GM18520 (cell line): ENCODE measurements around the gene PPP2CA.
"Not testable (repeated sequence)": the region's sequence is repeated elsewhere in the genome, so short reads cannot be mapped to it uniquely, and the experiment has no call there.

Experiments used
- ATAC-seq: cut with Tn5 transposase; IDR thresholded peaks from one replicate; pipeline ENCODE4 v1.9.1; 2021; ENCODE audit not compliant: unreplicated experiment

Gene PPP2CA

DNA sequence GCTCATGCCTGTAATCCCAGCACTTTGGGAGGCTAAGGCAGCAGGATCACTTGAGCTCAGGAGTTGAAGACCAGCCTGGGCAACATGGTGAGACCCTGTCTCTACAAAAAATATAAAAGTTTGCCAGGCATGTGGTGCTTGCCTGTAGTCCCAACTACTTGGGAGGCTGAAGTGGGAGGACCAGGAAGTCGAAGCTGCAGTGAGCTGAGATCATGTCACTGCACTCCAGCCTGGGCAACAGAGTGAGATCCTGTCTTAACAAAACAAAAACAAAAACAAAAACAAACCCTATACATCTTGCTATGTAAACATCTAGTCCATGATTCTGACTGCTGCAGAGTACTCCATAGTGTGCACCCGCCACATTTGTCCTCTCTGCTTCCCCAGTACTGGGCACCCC is 19.8 kb upstream of the PPP2CA start:
- ATAC-seq: no peak

DNA sequence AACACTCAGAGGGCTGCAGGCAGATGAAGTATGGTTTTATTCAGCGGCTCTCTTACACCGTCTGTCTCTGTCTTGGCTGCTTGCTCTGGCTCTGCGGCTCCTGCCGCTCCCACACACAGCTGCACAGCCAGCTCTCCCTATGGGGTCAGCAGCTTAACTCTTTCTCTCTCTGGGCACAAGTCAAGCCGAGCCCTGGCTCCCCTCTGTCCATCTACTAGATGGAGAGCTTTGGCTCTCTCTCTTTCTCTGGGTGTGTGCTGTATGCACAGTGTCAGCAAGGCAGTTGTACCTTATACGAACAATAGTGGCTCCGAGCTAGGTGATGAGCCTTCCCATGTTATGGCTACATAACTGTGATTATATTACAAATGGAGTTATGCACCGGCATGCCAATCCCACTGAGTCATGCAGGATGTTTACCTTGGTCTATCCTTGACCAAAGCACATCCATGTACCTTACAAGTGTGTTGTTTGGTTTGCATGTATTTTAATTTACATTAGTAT is 19.3 kb upstream of the PPP2CA start:
- no peak for ATAC-seq

DNA sequence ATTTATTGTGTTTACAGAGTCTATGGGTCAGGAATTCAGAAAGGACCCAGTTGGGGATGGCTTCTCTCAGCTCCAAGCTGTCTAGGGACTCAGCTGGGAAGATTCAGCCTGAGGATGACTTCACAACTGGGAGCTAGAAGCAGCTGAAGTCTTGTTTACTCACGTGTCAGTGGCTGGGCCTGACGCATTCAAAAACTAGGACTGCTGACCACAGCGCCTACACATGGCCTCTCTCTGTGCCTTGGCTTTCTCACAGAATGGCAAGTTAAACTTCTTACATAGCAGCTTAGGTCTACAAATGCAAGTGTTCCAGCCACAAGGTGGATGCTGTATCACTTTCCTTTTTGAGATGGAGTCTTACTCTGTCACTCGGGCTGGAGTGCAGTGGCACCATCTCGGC is 16.3 kb upstream of the PPP2CA start:
- no peak for ATAC-seq

DNA sequence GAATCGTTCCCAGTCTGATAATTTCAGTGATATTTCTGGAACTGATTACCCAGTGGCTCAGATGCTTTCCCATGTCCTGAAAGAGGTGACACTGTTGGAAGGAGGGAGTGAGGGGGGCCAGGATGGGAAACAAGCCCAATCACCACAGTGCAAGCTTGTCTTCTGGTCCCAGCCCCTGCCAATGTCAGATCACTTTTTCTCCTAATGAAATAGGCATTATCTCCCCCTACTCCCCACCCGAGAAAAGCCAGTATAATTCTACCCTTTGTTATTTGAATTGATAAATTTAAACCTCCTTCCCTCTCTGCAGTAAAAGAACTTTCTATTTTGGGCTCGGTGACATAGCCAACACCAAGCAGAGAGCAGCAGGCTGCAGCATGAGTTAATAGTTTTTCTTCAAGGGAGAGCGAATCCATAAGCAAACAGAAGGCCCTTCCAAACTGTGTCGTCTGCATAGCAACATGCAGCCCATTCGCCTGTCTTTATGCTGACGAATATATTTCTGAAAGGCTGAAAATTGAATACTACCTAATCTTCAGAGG is 14.6 kb upstream of the PPP2CA start:
- ATAC-seq: no peak

DNA sequence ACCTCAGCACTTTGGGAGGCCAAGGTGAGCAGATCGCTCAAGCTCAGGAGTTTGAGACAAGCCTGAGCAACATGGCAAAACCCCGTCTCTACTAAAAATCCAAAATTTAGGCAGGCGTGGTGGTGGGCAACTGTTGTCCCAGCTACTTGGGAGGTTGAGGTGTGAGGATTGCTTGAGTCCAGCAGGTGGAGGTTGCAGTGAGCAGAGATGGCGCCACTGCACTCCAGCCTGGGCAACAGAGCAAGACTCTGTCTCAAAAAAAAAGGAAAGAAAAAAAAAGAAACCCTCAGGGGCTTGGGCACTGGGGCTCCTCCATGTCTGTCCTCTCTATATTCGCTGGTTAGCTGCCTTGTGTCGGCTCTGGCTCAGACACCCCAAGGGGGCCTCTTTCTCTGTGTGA is 10.9 kb upstream of the PPP2CA start:
- no peak for ATAC-seq

DNA sequence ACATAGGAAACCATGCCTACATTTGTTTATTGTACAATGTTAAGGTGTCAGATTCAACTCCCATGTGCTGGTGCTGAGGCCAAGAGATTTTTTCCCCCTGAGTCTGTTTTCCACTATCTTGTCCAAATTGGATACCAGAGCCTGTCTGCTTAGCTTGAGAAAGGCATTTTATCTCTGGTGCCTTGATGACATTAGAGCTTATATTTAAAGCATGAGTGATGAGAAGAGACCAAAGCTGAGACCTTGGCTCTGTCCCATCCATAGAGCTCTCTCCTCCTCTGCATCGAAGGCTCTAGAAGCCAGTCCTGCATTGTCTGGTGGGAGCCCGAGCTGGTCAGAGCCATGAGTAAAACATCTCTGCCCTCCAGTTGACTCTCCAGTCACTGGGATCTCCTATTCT is 10.4 kb upstream of the PPP2CA start:
- no peak for ATAC-seq

DNA sequence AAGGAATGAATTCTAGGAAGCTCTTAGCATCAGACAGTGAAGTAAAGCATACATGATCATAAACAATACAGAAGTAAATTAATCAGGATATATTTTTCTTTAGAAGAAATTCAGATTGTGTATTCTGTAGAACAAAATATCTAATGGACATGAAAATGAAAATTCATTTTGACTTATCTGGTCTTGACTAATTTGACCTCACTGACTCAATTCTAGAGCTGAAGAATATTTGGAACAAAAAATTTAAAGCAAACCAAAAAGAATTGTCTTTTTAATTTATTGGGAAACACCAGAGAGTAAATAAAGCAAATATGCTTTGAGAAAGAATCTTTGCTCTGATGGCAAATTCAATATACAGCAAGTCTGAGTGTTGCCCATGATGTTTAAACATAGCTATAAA is 2.8 kb upstream of the PPP2CA start:
- no peak for ATAC-seq

DNA sequence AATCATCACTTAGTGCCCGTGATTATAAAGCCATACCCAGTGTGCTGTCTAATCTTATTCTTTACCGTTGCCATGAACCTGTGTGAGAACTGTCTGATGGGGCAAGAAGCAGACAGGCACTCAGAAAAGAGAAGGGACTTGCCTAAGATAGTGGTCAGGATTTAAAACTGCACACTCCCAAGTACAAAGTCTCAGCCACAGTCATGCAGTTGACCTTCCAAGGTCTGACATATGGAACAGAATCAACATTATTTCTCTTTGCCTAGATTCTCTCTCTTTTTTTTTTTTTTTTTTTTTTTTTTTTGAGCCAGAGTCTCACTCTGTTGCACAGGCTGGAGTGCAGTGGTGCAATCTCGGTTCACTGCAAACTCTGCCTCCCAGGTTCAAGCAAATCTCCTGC is 1.9 kb upstream of the PPP2CA start:
- no peak for ATAC-seq

DNA sequence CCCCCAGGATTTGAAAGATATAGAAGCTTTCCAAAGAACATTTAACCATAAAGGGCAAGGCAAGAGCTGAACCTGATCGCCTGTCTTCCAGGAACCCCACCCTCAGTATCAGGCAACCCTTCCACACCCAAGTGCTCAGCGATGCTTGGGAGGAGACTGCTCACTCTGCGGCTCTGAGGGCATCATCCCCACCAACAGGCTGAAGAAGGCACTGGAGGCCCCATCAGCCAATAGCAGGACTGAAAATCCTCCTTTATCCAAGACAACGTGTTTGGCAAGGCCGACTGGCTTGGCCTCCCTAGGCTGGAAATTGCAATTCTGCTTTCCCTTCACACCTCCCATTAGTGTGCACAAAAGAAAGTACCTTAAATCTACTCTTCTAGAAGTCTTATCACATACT is 1.4 kb upstream of the PPP2CA start:
- ATAC-seq: no peak

DNA sequence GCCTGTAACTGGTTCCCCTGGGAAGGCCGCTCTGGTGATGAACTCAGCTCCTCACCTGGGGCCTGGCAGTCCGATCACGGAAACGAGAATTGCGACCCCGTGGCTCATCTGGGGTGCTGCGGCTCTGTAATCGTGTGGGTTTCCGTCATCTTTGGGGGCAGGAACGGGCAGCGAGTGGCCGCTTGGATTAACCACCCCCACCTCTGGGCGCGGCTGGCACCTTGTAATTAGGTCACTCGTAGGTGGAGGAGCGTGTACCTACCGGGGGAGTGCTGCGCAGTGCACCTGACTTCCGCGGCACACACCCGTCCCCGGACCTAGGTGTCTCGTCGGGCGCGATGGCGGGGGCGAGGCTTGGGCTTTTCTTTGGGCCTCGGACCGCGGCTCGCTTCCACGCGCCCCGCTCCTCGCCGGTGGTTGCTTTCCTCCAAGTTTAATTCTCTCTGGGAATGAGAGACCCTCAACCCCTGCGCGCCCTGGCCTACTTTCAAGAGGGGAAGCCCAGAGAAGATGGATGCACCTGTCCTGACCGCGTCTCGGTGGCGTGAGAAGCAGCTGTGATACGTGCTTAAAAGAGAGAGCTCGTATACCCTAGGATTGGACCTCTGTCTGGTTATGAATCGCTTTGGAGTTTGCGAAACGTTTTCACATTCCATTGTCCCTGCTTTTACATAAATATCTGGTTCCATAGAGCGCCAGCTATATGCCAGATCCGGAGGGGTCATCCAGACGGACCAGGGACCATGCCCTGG is 744 bp upstream of the PPP2CA start:
- no peak for ATAC-seq

DNA sequence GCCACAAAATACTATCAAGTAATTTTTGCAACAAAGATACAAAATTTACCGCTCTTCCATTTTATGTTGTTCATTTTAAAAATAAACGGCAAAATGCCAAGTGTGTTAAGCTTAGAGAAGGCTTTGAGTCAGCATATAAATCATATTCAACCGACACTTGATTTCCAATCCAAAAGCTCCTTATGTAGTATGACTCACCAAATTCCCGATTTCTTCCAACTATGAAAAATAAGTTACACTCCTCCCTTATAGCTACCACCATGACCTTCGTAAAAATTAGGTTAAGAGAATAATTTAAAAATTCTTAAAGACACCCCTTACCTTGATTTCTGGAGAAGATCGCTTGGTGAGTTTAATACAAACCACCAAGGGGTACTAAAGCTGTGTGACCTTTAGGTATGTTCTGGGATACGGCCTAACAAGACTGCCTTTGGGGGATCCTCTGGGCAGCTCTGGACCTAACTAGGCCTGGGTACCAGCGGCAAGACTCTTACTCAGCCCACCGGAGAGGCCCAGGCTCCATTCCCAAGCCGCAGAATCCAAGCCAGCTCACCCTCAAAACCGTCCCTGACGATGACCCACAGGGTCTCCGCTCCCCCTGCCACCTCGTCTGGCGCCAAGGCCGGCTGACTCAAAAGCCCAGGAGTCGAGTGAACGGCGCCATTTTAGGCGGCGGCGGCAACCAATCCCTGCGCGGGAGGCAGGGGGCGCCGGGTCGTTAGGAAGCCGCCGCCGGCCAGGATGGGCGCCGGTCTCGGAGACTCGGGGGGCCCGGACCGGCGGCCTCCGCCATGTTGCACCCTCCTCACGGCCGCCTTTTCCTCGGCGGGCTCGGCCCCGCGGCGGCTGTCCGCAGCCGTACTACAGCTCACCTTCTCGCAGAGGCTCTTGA is 739 bp downstream of the PPP2CA start:
- peak; percentile 16 for ATAC-seq

DNA sequence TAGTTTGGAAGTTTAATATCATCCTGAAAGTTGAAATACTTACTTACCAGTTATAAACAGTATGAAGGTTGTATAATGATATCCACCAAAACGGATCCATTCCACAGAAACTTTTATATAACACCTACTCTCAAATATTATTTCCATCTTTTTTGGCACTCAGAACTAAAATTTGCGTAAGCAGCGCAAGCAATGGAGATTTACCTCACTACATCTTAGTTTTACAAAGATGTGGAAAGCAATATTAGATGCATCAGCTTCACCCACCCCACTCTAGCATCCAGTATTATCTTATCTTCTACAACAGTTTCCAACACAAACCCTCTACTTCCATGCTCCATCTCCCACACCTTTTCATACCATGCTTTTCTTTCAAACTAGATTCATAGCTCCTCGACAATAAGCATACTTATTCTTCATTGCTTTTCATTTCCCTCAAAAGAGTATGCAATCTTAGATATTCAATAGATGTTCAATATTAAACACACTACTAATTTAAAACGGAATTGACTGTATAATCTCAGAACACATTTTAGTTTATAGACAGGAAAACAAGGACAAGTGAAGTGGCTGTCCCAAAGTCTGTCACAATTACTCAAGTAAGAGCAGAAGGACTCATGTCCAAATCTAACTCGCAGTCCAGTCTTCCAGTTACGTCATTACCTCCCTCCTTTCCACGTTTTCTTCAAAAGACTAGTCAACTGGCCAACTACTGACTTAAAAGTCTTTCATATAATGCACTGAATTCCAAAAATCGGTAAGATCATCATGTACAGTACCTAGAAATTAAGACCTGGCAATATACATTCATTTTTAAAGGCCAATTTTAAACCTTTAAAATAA is 2.2 kb downstream of the PPP2CA start:
- no peak for ATAC-seq

DNA sequence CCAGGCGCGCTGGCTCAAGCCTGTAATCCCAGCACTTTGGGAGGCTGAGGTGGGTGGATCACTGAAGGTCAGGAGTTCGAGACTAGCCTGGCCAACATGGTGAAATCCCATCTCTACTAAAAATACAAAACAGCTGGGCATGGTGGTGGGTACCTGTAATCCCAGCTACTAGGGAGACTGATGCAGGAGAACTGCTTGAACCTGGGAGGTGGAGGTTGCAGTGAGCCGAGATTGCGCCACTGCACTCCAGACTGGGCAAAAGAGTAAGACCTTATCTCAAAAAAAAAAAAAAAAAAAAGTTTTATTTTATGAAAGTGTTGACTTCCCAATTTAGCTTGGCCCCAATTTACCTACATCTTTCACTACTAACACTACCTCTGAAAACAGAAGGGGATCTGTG is 4.2 kb downstream of the PPP2CA start:
- not testable (repeated sequence) for ATAC-seq

DNA sequence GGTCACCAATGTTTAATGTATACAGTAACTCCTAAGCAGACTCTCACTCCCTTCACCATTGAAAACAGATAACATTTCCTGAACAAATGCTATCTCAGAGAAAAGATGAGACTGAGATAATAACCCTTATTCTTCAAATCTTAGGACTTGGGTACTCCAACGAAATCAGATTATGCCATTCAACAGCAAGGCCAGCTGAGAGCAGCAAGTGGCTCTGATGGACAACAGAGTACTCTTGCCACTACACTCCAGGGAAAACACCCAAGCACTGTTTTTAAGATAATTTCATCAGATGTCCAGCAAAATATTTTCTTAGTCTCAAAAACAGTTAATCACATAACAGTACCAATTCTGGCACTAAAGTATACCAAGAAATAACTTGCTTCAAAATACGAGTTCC is 10.1 kb downstream of the PPP2CA start:
- ATAC-seq: no peak

DNA sequence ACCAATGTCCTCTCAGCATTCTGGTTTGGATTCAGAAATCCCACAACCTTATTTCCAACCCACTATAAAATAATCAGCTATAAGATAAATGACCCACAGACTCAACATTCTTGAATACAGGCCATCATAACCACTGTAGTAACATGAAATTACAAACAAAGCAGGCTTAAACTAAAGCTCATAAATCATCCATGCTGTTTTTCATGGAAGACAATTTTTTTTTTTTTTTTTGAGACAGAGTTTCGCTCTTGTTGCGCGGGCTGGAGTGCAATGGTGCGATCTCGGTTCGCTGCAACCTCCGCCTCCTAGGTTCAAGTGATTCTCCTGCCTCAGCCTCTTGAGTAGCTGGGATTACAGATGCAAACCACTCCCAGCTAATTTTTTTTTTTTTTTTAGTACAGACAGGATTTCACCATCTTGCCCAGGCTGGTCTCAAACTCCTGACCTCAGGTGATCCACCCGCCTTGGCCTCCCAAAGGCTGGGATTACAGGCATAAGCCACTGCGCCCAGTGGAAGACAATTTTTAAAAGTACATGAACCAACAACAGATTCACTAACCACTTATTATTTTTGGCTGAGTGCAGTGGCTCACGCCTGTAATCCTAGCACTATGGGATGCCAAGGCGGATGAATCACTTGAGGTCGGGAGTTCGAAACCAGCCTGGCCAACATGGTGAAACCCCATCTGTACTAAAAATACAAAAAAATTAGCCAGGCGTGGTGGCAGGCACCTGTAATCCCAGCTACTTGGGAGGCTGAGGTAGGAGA is 14.4 kb downstream of the PPP2CA start:
- not testable (repeated sequence) for ATAC-seq

DNA sequence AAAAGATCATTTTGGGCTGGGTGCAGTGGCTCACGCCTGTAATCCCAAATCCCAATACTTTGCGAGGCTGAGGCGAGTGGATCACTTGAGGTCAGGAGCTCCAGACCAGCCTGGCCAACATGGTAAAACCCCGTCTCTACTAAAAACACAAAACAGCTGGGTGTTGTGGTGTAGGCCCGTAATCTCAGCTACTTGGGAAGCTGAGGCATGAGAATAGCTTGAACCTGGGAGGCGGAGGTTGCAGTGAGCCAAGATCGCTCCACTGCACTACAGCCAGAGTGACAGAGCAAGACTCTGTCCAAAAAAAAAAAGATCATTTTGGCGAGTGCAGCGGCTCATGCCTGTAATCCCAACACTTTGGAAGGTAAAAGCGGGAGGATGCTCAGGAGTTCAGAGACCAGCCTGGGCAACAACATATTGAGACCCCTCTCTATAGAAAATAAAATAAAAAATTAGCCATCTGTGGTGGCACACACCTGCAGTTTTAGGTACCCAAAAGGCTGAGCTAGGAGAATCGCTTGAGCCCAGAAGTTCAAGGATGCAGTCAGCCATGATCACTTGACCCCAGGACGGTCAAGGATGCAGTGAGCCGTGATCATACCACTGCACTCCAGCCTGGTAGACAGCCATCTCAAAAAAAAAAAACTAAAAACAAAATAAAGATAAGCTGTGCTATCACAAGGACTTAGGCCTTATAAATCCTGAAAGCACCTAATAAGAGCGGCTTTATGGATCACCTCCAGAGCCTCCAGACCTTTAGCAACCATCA is 16.2 kb downstream of the PPP2CA start:
- ATAC-seq: no peak

DNA sequence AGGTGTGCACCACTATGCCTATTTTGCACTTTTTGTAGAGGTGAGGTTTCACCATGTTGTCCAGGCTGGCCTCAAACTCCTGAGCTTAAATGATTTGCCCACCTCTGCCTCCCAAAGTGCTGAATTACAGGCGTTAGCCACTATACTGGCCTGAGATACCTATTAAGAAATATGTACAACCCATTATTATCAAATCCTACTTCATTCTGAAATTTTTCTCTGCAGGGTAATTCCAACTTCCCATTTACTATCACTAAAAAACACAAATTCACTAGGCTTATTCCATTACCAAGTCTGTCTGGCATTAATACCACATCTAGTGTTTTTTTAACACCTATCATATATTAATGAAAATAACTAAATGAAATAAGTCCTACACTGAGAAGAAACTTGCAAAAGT is 18.2 kb downstream of the PPP2CA start:
- ATAC-seq: no peak

DNA sequence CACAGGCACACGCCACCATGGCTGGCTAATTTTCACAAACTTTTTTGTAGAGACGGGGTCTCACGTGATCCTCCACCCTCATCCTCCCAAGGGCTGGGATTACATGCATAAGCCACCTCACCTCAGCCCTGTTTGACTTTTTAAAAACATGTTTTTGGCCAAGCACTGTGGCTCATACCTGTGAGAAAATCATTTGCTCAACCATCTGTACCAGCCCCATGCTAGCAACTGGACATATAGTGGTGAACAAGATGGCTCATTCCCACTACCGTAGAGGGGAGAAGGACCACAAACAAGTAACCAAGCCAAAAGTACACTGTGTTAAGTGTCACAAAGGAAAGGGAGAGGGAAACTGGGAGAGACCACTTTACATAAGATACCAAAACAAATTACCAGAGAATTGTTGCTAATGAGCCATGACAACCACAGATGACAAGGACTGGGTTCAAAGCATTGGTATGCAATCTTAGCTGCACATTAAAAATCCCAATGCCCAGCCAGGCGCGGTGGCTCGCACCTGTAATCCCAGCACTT is 19.2 kb downstream of the PPP2CA start:
- no peak for ATAC-seq

DNA sequence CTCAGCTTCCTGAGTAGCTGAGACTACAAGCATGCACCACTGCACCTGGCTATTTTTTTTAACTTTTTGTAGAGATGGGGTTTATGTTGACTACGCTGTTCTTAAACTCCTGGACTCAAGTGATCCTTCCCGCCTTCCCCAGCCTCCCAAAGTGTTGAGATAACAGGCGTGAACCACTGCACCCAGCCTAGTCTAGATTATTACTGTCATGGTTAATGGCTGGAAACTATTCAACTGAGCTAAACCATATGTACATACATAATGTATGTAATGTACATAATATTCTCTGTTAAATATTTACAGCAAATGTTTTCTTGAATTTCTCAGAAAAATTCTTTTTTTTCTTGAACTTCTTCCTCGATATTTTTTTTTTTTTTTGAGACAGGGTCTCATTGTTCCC is 21.3 kb downstream of the PPP2CA start:
- ATAC-seq: no peak
